HepG2 (cell line): ENCODE measurements around the gene CYB5B. TPM values are rescaled to one million over a fixed set of nuclear protein-coding genes. Genes with fewer than 3 reads are reported as not detected.
A peak's percentile ranks its signal among the peaks of the same experiment; 100 is the strongest.

Experiments used
- GATAD2A ChIP-seq: IDR thresholded peaks from 2 replicates; pipeline ENCODE4 v1.6.1; 2016
- MAFF ChIP-seq: IDR thresholded peaks from 2 replicates; pipeline ENCODE4 v1.6.1; 2011; ENCODE audit warnings: low read depth, low read length, improper control_type of control experiment
- SIX1 ChIP-seq: sonication (generic); formaldehyde crosslinking; IDR thresholded peaks from 2 replicates; pipeline ENCODE4 v1.4.0; 2020; ENCODE audit warnings: missing genetic modification reagents, borderline replicate concordance
- ZNF883 ChIP-seq: sonication (generic); formaldehyde crosslinking; IDR thresholded peaks from 2 replicates; pipeline ENCODE4 v1.5.1; 2020; ENCODE audit warnings: mild to moderate bottlenecking, missing genetic modification reagents; ENCODE audit errors: not compliant biosample characterization
- polyA plus RNA-seq, 8 experiments: library from polyadenylated mRNA; depleted of rRNA in 3 of 8; stranded (reverse) in 7 of 8; unstranded in 1 of 8; fragments of >200 nt; fragmentation: Illumina TruSeq in 4 of 8; extraction: Trizol in 4 of 8; gene quantifications; 2 replicates each; pipeline versions ENCODE4 v1.2.1 to v1.2.3, GENCODE V29; 2011 to 2016; ENCODE audit warnings: low read depth in 4 of 8, missing spikeins in 1 of 8, mixed read lengths in 1 of 8; ENCODE audit not compliant: insufficient read depth in 1 of 8
- total RNA-seq, 5 experiments: library from RNA; depleted of rRNA; stranded (reverse); fragments of >200 nt; fragmentation: Illumina TruSeq; extraction: Trizol; gene quantifications; 2 replicates each; pipeline ENCODE4 v1.2.3, GENCODE V29; 2016; ENCODE audit warnings: low read depth in 1 of 5
- TF ChIP-seq, protein P1 (sequence below): sonication (generic); formaldehyde crosslinking; IDR thresholded peaks from 2 replicates; pipeline ENCODE4 v1.9.0; 2021; ENCODE audit warnings: mild to moderate bottlenecking, missing genetic modification reagents
- TF ChIP-seq, protein P2 (sequence below): sonication (generic); formaldehyde crosslinking; IDR thresholded peaks from 2 replicates; pipeline ENCODE4 v1.5.0; 2020; ENCODE audit warnings: mild to moderate bottlenecking, missing genetic modification reagents
- TF ChIP-seq, protein P3 (sequence below): sonication (generic); formaldehyde crosslinking; IDR thresholded peaks from 2 replicates; pipeline ENCODE4 v1.5.0; 2020; ENCODE audit warnings: missing genetic modification reagents
- TF ChIP-seq, protein P4 (sequence below): sonication (generic); formaldehyde crosslinking; IDR thresholded peaks from 2 replicates; pipeline ENCODE4 v1.4.0; 2020; ENCODE audit warnings: missing genetic modification reagents
- TF ChIP-seq, protein P5 (sequence below): sonication (generic); formaldehyde crosslinking; IDR thresholded peaks from 2 replicates; pipeline ENCODE4 v1.8.1; 2023; ENCODE audit warnings: mild to moderate bottlenecking, missing genetic modification reagents
- TF ChIP-seq, protein P6 (sequence below), 2 experiments: fragments of 450-650 bp in 1 of 2; sonication (generic) in 1 of 2; formaldehyde crosslinking; IDR thresholded peaks; 2 replicates each; pipeline versions ENCODE4 v1.5.0 to v1.8.0; 2020 to 2022; ENCODE audit warnings: mild to moderate bottlenecking in 1 of 2, missing genetic modification reagents in 1 of 2

Gene CYB5B
- total and polyA plus RNA-seq, 2 of the 13 experiments (the other 11 are each of a cell fraction or from before 2014, with no cell fraction given) = 234 to 432 TPM

DNA sequence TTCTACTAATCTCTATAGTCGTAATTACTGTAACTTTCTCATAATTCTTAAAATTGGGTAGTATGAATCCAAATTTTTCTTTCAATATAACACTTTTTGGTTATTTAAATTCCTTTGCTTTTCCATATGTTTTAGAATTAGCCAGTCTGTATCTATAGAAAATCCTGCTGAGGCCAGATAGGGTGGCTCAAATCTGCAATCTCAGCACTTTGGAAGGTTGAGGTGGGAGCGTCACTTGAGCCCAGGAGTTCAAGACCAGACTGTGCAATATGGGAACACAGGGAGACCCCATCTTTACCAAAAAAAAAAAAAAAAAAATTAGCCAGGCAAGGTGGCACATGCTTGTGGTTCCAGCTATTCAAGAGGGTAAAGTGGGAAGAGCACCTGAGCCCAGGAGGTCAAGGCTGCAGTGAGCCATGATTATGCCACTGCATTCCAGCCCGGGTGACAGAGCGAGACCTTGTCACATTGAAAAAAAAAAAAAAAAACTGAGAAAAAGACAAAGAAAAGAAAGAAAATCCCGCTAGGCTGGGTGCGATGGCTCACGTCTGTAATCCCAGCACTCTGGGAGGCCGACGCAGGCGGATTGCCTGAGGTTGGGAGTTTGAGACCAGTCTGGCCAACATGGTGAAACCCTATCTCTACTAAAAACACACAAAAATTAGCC, 47.9 kb upstream of the CYB5B start (continued):
- TF ChIP-seq, protein P1, sequence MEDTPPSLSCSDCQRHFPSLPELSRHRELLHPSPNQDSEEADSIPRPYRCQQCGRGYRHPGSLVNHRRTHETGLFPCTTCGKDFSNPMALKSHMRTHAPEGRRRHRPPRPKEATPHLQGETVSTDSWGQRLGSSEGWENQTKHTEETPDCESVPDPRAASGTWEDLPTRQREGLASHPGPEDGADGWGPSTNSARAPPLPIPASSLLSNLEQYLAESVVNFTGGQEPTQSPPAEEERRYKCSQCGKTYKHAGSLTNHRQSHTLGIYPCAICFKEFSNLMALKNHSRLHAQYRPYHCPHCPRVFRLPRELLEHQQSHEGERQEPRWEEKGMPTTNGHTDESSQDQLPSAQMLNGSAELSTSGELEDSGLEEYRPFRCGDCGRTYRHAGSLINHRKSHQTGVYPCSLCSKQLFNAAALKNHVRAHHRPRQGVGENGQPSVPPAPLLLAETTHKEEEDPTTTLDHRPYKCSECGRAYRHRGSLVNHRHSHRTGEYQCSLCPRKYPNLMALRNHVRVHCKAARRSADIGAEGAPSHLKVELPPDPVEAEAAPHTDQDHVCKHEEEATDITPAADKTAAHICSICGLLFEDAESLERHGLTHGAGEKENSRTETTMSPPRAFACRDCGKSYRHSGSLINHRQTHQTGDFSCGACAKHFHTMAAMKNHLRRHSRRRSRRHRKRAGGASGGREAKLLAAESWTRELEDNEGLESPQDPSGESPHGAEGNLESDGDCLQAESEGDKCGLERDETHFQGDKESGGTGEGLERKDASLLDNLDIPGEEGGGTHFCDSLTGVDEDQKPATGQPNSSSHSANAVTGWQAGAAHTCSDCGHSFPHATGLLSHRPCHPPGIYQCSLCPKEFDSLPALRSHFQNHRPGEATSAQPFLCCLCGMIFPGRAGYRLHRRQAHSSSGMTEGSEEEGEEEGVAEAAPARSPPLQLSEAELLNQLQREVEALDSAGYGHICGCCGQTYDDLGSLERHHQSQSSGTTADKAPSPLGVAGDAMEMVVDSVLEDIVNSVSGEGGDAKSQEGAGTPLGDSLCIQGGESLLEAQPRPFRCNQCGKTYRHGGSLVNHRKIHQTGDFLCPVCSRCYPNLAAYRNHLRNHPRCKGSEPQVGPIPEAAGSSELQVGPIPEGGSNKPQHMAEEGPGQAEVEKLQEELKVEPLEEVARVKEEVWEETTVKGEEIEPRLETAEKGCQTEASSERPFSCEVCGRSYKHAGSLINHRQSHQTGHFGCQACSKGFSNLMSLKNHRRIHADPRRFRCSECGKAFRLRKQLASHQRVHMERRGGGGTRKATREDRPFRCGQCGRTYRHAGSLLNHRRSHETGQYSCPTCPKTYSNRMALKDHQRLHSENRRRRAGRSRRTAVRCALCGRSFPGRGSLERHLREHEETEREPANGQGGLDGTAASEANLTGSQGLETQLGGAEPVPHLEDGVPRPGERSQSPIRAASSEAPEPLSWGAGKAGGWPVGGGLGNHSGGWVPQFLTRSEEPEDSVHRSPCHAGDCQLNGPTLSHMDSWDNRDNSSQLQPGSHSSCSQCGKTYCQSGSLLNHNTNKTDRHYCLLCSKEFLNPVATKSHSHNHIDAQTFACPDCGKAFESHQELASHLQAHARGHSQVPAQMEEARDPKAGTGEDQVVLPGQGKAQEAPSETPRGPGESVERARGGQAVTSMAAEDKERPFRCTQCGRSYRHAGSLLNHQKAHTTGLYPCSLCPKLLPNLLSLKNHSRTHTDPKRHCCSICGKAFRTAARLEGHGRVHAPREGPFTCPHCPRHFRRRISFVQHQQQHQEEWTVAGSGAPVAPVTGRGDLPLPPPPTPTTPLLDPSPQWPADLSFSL (CRISPR knock-in tag) = no peak
- TF ChIP-seq, protein P2, sequence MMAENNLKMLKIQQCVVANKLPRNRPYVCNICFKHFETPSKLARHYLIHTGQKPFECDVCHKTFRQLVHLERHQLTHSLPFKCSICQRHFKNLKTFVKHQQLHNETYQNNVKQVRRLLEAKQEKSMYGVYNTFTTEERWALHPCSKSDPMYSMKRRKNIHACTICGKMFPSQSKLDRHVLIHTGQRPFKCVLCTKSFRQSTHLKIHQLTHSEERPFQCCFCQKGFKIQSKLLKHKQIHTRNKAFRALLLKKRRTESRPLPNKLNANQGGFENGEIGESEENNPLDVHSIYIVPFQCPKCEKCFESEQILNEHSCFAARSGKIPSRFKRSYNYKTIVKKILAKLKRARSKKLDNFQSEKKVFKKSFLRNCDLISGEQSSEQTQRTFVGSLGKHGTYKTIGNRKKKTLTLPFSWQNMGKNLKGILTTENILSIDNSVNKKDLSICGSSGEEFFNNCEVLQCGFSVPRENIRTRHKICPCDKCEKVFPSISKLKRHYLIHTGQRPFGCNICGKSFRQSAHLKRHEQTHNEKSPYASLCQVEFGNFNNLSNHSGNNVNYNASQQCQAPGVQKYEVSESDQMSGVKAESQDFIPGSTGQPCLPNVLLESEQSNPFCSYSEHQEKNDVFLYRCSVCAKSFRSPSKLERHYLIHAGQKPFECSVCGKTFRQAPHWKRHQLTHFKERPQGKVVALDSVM (CRISPR knock-in tag) = no peak
- TF ChIP-seq MAFF (peak; percentile 98), SIX1 (CRISPR knock-in tag) (no peak), ZNF883 (CRISPR knock-in tag) (no peak), GATAD2A (CRISPR knock-in tag) (peak; percentile 44; the same call in 1 of the 2 replicates)
- TF ChIP-seq, protein P3, sequence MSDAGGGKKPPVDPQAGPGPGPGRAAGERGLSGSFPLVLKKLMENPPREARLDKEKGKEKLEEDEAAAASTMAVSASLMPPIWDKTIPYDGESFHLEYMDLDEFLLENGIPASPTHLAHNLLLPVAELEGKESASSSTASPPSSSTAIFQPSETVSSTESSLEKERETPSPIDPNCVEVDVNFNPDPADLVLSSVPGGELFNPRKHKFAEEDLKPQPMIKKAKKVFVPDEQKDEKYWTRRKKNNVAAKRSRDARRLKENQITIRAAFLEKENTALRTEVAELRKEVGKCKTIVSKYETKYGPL (CRISPR knock-in tag) = no peak
- TF ChIP-seq, protein P4, sequence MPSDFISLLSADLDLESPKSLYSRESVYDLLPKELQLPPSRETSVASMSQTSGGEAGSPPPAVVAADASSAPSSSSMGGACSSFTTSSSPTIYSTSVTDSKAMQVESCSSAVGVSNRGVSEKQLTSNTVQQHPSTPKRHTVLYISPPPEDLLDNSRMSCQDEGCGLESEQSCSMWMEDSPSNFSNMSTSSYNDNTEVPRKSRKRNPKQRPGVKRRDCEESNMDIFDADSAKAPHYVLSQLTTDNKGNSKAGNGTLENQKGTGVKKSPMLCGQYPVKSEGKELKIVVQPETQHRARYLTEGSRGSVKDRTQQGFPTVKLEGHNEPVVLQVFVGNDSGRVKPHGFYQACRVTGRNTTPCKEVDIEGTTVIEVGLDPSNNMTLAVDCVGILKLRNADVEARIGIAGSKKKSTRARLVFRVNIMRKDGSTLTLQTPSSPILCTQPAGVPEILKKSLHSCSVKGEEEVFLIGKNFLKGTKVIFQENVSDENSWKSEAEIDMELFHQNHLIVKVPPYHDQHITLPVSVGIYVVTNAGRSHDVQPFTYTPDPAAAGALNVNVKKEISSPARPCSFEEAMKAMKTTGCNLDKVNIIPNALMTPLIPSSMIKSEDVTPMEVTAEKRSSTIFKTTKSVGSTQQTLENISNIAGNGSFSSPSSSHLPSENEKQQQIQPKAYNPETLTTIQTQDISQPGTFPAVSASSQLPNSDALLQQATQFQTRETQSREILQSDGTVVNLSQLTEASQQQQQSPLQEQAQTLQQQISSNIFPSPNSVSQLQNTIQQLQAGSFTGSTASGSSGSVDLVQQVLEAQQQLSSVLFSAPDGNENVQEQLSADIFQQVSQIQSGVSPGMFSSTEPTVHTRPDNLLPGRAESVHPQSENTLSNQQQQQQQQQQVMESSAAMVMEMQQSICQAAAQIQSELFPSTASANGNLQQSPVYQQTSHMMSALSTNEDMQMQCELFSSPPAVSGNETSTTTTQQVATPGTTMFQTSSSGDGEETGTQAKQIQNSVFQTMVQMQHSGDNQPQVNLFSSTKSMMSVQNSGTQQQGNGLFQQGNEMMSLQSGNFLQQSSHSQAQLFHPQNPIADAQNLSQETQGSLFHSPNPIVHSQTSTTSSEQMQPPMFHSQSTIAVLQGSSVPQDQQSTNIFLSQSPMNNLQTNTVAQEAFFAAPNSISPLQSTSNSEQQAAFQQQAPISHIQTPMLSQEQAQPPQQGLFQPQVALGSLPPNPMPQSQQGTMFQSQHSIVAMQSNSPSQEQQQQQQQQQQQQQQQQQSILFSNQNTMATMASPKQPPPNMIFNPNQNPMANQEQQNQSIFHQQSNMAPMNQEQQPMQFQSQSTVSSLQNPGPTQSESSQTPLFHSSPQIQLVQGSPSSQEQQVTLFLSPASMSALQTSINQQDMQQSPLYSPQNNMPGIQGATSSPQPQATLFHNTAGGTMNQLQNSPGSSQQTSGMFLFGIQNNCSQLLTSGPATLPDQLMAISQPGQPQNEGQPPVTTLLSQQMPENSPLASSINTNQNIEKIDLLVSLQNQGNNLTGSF (CRISPR knock-in tag) = no peak
- TF ChIP-seq, protein P5, sequence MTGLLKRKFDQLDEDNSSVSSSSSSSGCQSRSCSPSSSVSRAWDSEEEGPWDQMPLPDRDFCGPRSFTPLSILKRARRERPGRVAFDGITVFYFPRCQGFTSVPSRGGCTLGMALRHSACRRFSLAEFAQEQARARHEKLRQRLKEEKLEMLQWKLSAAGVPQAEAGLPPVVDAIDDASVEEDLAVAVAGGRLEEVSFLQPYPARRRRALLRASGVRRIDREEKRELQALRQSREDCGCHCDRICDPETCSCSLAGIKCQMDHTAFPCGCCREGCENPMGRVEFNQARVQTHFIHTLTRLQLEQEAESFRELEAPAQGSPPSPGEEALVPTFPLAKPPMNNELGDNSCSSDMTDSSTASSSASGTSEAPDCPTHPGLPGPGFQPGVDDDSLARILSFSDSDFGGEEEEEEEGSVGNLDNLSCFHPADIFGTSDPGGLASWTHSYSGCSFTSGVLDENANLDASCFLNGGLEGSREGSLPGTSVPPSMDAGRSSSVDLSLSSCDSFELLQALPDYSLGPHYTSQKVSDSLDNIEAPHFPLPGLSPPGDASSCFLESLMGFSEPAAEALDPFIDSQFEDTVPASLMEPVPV (CRISPR knock-in tag) = no peak
- TF ChIP-seq, protein P6, sequence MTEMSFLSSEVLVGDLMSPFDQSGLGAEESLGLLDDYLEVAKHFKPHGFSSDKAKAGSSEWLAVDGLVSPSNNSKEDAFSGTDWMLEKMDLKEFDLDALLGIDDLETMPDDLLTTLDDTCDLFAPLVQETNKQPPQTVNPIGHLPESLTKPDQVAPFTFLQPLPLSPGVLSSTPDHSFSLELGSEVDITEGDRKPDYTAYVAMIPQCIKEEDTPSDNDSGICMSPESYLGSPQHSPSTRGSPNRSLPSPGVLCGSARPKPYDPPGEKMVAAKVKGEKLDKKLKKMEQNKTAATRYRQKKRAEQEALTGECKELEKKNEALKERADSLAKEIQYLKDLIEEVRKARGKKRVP (CRISPR knock-in tag; IDR thresholded peaks at IDR 0.05) = no peak
